HEK293 (cell line): ENCODE results near the gene CDCP1.

Experiments used
- CTCF ChIA-PET: fragments of 350-600 bp; formaldehyde crosslinking; extraction: SDS; loops from one replicate; lab custom pipeline; 2021; ENCODE audit warnings: antibody characterized with exemption; lab: Yijun Ruan, JAX
- POLR2A ChIA-PET: fragments of 300-600 bp; formaldehyde crosslinking; extraction: SDS; loops from one replicate; lab custom pipeline; 2020; ENCODE audit warnings: antibody characterized with exemption, inconsistent platforms; lab: Yijun Ruan, JAX
- H3K27ac ChIP-seq: fragments of 200-500 bp; sonication (Bioruptor generic); 2 replicates; pipeline ENCODE4 v1.5.1; 2014; ENCODE audit warnings: low read depth, low read length, control low read depth, inconsistent platforms; ENCODE audit errors: extremely low read depth
- H3K36me3 ChIP-seq, 2 experiments: fragments of 200-500 bp in 1 of 2; sonication (Bioruptor generic) in 1 of 2; 1 replicate in 1 of 2; 2 replicates in 1 of 2; pipeline ENCODE4 v1.5.1; 2014 to 2017; ENCODE audit warnings: inconsistent platforms in 2 of 2, low read length in 2 of 2; ENCODE audit not compliant: control insufficient read depth in 2 of 2, insufficient read depth in 1 of 2
- H3K4me1 ChIP-seq: fragments of 200-500 bp; sonication (Bioruptor generic); 2 replicates; pipeline ENCODE4 v1.5.1; 2014; ENCODE audit warnings: mild to moderate bottlenecking, low read length, inconsistent platforms; ENCODE audit not compliant: control insufficient read depth, insufficient read depth
- H3K4me3 ChIP-seq: 2 replicates; pipeline ENCODE4 v1.5.1; 2011; ENCODE audit warnings: low read depth, mild to moderate bottlenecking, control low read depth, low read length, moderate library complexity
- H3K9me3 ChIP-seq: fragments of 200-500 bp; sonication (Bioruptor generic); 2 replicates; pipeline ENCODE4 v1.5.1; 2014; ENCODE audit warnings: low read depth, low read length, inconsistent platforms; ENCODE audit not compliant: control insufficient read depth, insufficient read depth
- AEBP2 ChIP-seq: fragments of 450-650 bp; formaldehyde crosslinking; IDR thresholded peaks from 2 replicates; pipeline ENCODE4 v1.5.1; 2016; ENCODE audit warnings: missing biosample characterization, missing genetic modification characterization, borderline replicate concordance
- GLIS2 ChIP-seq: fragments of 450-650 bp; formaldehyde crosslinking; IDR thresholded peaks from 2 replicates; pipeline ENCODE4 v1.5.1; 2016; ENCODE audit warnings: missing biosample characterization, missing genetic modification characterization
- IKZF3 ChIP-seq: fragments of 450-650 bp; IDR thresholded peaks from 2 replicates; pipeline ENCODE4 v1.5.0; 2018; ENCODE audit warnings: missing biosample characterization, mild to moderate bottlenecking, missing genetic modification characterization, moderate library complexity
- MYNN ChIP-seq: fragments of 450-650 bp; formaldehyde crosslinking; IDR thresholded peaks from 2 replicates; pipeline ENCODE4 v1.5.1; 2016; ENCODE audit warnings: missing biosample characterization, missing genetic modification characterization, borderline replicate concordance
- REST ChIP-seq: fragments of 450-650 bp; formaldehyde crosslinking; IDR thresholded peaks from 2 replicates; pipeline ENCODE4 v1.5.1; 2016; ENCODE audit warnings: missing biosample characterization, missing genetic modification characterization
- ZBTB44 ChIP-seq: fragments of 450-650 bp; IDR thresholded peaks from 2 replicates; pipeline ENCODE4 v1.5.1; 2018; ENCODE audit warnings: missing biosample characterization, mild to moderate bottlenecking, missing genetic modification characterization
- ZFP3 ChIP-seq: fragments of 450-650 bp; formaldehyde crosslinking; IDR thresholded peaks from 2 replicates; pipeline ENCODE4 v1.5.1; 2016; ENCODE audit warnings: low read depth, missing biosample characterization, missing genetic modification characterization
- ZFP69B ChIP-seq: fragments of 450-650 bp; formaldehyde crosslinking; IDR thresholded peaks from 2 replicates; pipeline ENCODE4 v1.5.1; 2016; ENCODE audit warnings: missing biosample characterization, missing genetic modification characterization
- ZNF114 ChIP-seq: fragments of 450-650 bp; formaldehyde crosslinking; IDR thresholded peaks from 2 replicates; pipeline ENCODE4 v1.5.0; 2017; ENCODE audit warnings: missing biosample characterization, missing genetic modification characterization
- ZNF148 ChIP-seq: fragments of 450-650 bp; formaldehyde crosslinking; IDR thresholded peaks from 2 replicates; pipeline ENCODE4 v1.5.0; 2017; ENCODE audit warnings: missing biosample characterization, missing genetic modification characterization, borderline replicate concordance
- ZNF174 ChIP-seq: fragments of 450-650 bp; formaldehyde crosslinking; IDR thresholded peaks from 2 replicates; pipeline ENCODE4 v1.5.0; 2017; ENCODE audit warnings: missing biosample characterization, mild to moderate bottlenecking, missing genetic modification characterization
- ZNF37A ChIP-seq: fragments of 450-650 bp; IDR thresholded peaks from 2 replicates; pipeline ENCODE4 v1.5.1; 2018; ENCODE audit warnings: missing biosample characterization, missing genetic modification characterization
- ZNF521 ChIP-seq: fragments of 450-650 bp; formaldehyde crosslinking; IDR thresholded peaks from 2 replicates; pipeline ENCODE4 v1.5.1; 2017; ENCODE audit warnings: missing biosample characterization, mild to moderate bottlenecking, missing genetic modification characterization
- ZNF529 ChIP-seq: fragments of 450-650 bp; formaldehyde crosslinking; IDR thresholded peaks from 2 replicates; pipeline ENCODE4 v1.5.1; 2017; ENCODE audit warnings: missing genetic modification characterization, missing biosample characterization; ENCODE audit not compliant: insufficient replicate concordance
- ZNF549 ChIP-seq: fragments of 450-650 bp; IDR thresholded peaks from 2 replicates; pipeline ENCODE4 v1.5.1; 2018; ENCODE audit warnings: missing biosample characterization, missing genetic modification characterization, mild to moderate bottlenecking, inconsistent platforms, moderate library complexity
- ZNF626 ChIP-seq: fragments of 450-650 bp; sonication (Bioruptor Pico); formaldehyde crosslinking; IDR thresholded peaks from 2 replicates; pipeline ENCODE4 v1.5.1; 2018; ENCODE audit warnings: missing biosample characterization, missing genetic modification characterization, inconsistent platforms
- ZNF654 ChIP-seq: fragments of 450-650 bp; formaldehyde crosslinking; IDR thresholded peaks from 2 replicates; pipeline ENCODE4 v1.5.1; 2016; ENCODE audit warnings: low read depth, missing biosample characterization, missing genetic modification characterization
- ZNF76 ChIP-seq: fragments of 450-650 bp; formaldehyde crosslinking; IDR thresholded peaks from 2 replicates; pipeline ENCODE4; 2016; ENCODE audit warnings: low read depth, missing biosample characterization, missing genetic modification characterization, borderline replicate concordance
- ZNF777 ChIP-seq: fragments of 450-650 bp; formaldehyde crosslinking; IDR thresholded peaks from 2 replicates; pipeline ENCODE4 v1.5.1; 2017; ENCODE audit warnings: missing biosample characterization, missing genetic modification characterization, borderline replicate concordance
- ZNF791 ChIP-seq: fragments of 450-650 bp; formaldehyde crosslinking; IDR thresholded peaks from 2 replicates; pipeline ENCODE4 v1.5.1; 2016; ENCODE audit warnings: missing biosample characterization, missing genetic modification characterization
- ZSCAN23 ChIP-seq: fragments of 450-650 bp; formaldehyde crosslinking; IDR thresholded peaks from 2 replicates; pipeline ENCODE4 v1.5.1; 2016; ENCODE audit warnings: missing biosample characterization, missing genetic modification characterization

Gene CDCP1

GRCh38 chr3:45174234-45174633 is 28.1 kb upstream of the CDCP1 start:
- Histone ChIP-seq H3K9me3 (no peaks in the 10 kb centered on the region), H3K27ac (no peak overlapping the region), H3K4me1 (no peaks in the 10 kb centered on the region), H3K36me3 (no peaks in the 10 kb centered on the region), H3K4me3 (no peak overlapping the region)
- TF ChIP-seq REST (tag by site-specific recombination) (no peak), ZFP69B (tag by site-specific recombination) (no peak), ZNF777 (tag by site-specific recombination) (no peak), ZBTB44 (tag by site-specific recombination) (no peak), GLIS2 (tag by site-specific recombination) (no peak), ZSCAN23 (tag by site-specific recombination) (no peak), IKZF3 (tag by site-specific recombination) (no peak), ZNF148 (tag by site-specific recombination) (no peak), ZNF791 (tag by site-specific recombination) (no peak), AEBP2 (tag by site-specific recombination) (no peak), ZNF114 (no peak)
- CTCF ChIA-PET = no interaction called here
- POLR2A ChIA-PET = no interaction called here

- Histone ChIP-seq H3K9me3 (no peaks in the 10 kb centered on the region), H3K27ac (no peak overlapping the region), H3K4me1 (no peaks in the 10 kb centered on the region), H3K4me3 (no peak overlapping the region), H3K36me3 (no peaks in the 10 kb centered on the region)
- POLR2A ChIA-PET = no interaction called here
- CTCF ChIA-PET = no interaction called here
- no peak for TF ChIP-seq MYNN (tag by site-specific recombination)
- TF ChIP-seq ZNF549 (tag by site-specific recombination) = no peak
- no peak for TF ChIP-seq ZFP3 (tag by site-specific recombination)
- TF ChIP-seq ZNF37A = no peak
- TF ChIP-seq ZNF626 (tag by site-specific recombination) = no peak
- TF ChIP-seq ZNF174 = no peak
- no peak for TF ChIP-seq ZNF529 (tag by site-specific recombination)
- TF ChIP-seq ZNF654 (tag by site-specific recombination) = no peak
- no peak for TF ChIP-seq ZNF76 (tag by site-specific recombination)
- no peak for TF ChIP-seq GLIS2 (tag by site-specific recombination)
- TF ChIP-seq ZNF521 = no peak
Observed at GRCh38 chr3:45173776-45174175, 27.6 kb upstream of the CDCP1 start.
